HuH-7 (cell line): Measurements from ENCODE around the gene PHRF1.
"Not testable (repeated sequence)": the region's sequence is repeated elsewhere in the genome, so short reads cannot be mapped to it uniquely, and the experiment has no call there.

Experiments used
- DNase-seq: peaks from one replicate; pipeline ENCODE4 v3.0.0; 2011; ENCODE audit warnings: low spot score

PHRF1 gene

DNA sequence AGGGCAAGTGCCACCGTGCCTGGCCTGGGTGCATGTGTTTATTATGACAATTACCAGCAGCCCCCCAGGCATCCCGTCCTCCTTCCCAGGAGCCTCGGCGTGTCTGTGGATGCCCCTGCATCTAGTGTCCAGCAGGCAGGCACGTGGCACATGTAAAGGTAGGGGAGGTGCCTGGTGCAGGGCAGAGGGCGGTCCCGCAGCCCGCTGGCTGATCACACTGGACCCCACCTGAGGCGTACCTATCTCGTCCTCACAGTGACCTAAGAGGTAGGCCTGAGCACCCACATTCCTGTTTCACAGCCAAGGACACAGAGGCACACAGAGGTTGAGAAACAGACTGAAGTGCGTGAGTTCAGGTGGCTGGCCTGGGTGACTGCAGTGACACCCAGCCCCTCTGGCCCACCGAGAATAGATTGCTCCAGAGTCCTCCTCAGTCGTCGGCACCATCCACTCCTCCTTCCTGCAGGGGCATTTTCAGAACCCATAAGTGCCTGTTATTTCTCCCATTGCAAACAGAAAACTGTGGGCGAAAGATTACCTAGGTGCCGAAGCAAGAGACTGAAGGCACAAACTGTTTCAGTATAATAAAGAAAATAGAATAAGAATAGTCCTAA, 3.0 kb upstream of the PHRF1 start:
- no peak for DNase-seq

GRCh38 chr11:574031-574570, 2.2 kb upstream of the PHRF1 start:
- DNase-seq: not testable (repeated sequence)

DNA sequence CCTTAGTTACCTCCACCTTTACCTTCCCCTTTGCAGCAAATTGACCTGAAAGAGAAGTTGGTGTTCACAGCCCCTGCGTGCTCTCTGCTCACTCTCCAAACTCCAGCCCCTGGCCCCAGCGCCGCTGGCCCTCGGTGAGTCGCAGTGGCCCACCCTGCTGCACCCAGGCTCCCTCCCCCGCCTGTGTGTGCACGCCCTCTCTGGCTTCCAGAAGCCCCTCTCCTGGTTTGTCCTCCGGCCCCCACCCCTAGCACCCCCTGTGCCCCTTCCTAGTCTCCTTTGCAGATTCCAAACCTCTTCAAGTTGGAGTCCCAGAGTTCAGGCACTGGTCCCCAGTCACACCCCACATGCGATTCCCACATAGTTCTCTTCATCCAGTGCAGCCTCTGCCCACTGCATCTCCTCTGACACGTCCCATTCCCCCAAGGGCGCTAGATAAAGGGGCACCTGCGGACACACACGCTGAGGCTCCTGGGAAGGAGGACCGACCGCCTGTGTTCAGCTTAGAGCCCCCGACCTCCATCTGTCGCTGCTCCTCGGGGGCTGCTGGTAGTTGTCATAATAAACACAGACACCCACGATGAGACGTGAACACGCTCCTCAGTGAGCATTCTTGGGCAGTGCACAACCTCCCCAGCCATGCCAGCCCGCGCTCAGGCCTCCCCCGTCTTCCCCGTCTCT, 1.5 kb upstream of the PHRF1 start:
- DNase-seq: no peak

- DNase-seq: peak; percentile 86
These were observed 816 bp upstream of the PHRF1 start for GRCh38 chr11:575313-575995.

- DNase-seq: no peak
These were observed 741 bp downstream of the PHRF1 start for GRCh38 chr11:576811-577610.

GRCh38 chr11:577611-577894, 1.3 kb downstream of the PHRF1 start:
- no peak for DNase-seq

- no peak for DNase-seq
These were observed 2.2 kb downstream of the PHRF1 start for GRCh38 chr11:578276-579035.

DNA sequence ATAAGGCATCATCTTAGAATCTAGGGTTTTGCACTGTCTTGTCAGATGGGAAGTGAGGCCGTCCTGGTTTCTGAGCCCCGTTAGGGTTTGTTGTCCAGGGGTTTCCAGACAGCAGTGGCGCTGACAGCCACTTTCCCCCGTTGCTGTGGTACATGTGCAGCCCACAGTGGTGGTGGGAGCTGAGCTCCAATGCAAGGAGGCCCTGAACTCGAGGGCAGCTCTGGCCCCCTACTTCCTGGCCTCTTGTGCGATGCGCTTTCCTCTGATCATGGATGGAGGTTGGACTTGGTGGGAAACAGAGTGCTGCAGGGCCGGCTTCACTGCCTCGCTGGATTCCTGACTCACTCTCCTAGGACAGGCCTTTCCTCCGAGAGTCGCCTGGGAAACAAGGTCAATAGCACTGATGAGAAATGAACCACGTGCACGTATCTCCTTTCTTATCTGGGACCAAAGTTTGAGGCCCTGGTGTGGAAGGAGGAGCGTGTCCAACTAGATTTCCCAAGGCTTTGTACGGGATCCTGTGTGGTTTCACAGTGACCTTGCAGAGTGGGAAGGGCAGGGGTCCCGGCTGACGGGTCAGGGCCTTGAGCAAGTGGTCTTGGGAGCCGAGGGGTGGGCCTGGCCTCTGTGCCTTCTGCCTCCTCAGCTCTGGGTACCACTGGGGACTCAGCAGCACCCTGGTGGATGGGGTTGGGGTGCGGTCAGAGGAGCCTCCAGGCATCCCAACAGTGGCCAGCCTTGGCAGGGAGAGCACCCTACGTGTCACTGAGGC, 3.7 kb downstream of the PHRF1 start:
- DNase-seq: no peak

- no peak for DNase-seq
These were observed 5.1 kb downstream of the PHRF1 start for GRCh38 chr11:581342-581741.

- no peak for DNase-seq
These were observed 5.5 kb downstream of the PHRF1 start for GRCh38 chr11:581752-582151.

GRCh38 chr11:584287-584686, 8.0 kb downstream of the PHRF1 start:
- no peak for DNase-seq

- no peak for DNase-seq
These were observed 10.4 kb downstream of the PHRF1 start for GRCh38 chr11:586376-587316.

DNA sequence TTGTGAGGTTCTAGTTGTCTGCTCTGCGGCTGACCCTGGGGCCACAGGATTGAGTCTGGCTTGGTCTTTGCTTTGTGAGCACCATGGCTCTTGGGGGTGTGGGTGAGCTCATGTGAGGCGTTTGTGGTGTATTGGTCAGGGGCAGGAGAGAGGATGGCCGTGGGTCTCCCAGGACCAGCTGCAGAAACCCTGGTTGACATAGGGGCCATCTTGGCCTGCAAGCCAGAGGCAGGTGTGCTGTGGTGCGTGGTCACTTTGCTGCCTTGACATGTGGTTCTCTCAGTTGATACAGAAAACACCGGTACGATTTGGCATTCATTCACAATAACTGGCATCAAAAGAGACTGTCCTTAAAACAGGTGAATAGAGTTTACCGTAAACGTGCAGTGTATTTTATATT, 11.3 kb downstream of the PHRF1 start:
- no peak for DNase-seq

DNA sequence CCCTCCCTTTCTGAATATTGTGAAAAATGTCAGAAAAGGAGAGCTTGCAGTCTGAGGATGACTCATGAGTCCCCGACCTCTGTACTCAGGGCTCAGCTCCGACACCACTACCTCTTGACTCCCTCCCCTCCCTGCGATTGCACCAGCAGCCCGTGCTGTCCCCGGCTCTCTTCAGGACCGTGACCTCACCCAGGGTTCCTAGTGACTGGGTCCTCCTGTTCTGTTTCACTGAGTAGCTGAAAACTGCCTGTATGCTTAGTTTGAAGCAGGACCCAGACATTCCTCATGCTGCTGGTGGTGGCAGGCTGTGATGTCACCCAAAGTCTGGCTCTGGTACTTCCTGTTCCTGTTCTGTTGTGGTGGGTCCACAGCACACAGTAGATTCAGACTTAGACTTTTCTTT, 11.7 kb downstream of the PHRF1 start:
- peak; percentile 94 for DNase-seq

DNA sequence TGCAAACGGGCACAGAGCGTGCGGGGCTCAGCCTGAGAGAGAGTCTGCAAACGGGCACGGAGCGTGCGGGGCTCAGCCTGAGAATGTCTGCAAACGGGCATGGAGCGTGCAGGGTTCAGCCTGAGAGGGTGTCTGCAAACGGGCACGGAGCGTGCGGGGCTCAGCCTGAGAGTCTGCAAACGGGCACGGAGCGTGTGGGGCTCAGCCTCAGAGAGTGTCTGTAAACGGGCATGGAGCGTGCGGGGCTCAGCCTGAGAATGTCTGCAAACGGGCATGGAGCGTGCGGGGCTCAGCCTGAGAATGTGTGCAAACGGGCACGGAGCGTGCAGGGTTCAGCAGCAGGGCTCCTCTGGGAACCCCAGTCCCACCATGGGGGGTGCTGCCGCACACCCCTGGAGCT, 13.5 kb downstream of the PHRF1 start:
- DNase-seq: no peak

DNA sequence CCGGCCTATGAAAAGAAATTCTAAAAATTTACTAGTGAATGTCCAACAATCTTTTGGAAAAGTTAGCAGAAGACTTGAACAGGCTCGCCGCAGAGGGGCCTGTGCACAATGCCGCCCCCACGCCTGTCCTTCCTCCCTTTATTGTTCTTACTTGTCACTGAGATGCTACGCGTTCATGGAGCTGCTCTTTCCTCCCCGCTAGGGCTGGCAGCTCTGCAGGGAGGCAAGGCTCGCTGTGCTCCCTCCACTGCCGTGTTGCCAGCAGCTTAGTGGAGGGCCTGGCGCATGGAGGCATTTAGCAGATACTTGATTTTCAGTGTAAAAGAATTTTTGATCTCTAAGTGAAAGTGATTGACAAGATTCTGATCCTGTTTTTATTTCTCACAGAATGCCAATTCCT, 14.7 kb downstream of the PHRF1 start:
- no peak for DNase-seq

DNA sequence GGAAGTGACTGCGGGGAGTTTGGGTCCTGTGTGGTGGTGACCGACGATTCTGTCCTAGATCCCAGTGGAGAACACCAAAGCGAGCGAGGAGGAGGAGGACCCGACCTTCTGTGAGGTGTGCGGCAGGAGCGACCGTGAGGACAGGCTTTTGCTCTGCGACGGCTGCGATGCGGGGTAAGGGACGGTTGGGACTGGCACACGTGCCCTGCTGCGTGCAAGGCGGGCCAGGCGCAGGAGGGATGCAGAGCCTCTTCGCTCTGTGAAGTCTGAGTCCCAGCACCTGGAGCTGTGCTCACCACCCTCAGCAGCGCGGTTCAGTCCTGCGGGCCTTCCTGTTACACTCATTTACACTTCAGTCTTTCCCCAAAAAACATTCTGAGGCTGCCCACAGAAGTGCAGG, 16.2 kb downstream of the PHRF1 start:
- no peak for DNase-seq

DNA sequence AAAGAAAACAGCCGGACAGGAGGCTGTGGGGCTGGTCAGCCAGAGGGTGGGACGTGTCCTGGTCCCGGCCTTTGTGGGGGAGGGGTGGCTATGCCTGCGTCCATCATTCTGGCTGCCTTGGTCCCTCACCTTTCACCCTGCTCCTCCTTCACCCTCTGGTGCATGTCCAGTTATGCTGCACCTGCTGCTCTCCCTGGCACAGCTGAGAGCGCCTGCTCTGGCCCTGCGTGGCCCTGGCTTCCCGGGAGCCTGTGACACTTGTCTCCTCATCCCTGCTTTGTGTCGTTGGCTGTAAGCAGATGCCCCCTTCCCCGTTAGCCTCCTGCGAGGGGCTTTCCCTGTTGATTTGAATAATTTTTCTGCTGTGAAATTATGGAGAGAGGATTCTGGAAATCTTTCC, 16.6 kb downstream of the PHRF1 start:
- no peak for DNase-seq

DNA sequence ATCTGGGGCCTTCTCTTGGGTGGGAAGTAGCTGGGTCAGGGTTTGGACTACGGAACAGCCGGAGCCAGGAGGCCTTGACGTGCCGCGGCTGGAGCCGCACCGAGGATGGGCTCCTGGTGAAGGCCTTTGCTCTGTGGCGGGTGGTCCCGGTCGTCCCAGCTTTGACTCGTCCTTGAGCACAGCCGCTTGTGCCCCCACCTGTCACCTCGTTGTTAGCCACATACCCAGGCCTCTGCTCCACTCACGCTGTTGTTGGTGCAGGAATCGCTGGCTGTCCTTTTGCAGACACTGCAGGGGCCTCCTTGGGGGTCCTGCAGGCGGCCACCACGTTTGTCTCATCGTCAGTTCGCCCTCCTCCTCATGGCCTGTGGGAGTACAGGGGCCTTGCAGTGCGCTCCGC, 17.1 kb downstream of the PHRF1 start:
- no peak for DNase-seq

DNA sequence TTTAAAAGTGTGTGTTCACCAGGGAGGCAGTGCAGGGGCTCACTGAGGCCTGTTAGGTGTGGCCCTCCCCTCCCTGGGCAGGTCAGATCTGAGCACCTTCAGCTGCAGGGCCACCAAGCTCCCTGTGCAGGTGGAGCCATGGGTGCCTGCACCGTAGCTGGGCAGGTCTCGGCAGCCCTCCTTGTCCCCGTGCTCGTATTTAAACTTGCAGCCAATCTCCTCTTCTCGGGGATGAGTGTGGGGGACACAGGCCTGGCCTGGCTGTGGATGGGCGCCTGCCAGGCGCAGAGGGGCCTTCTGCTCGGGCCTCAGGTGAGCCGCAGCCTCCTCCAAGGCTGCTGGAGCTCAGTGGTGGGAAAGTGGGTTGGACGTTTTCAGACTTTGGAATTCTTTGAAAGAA, 19.1 kb downstream of the PHRF1 start:
- DNase-seq: no peak
